GM21381 (cell line): ENCODE data around the gene TACSTD2.
"Not testable (repeated sequence)": the region's sequence is repeated elsewhere in the genome, so short reads cannot be mapped to it uniquely, and the experiment has no call there.

Experiments used
- ATAC-seq: cut with Tn5 transposase; IDR thresholded peaks from one replicate; pipeline ENCODE4 v1.9.1; 2021; ENCODE audit warnings: mild to moderate bottlenecking, moderate library complexity; ENCODE audit not compliant: unreplicated experiment

Gene TACSTD2

GRCh38 chr1:58576727-58577653 lies at the start of gene TACSTD2:
Gene TACSTD2, minus strand, starts transcription at chr1:58577252. Its CDS starts 96 bp downstream, at chr1:58577156.
- no peak for ATAC-seq

GRCh38 chr1:58626293-58626692 lies 49.2 kb upstream of the TACSTD2 start:
- no peak for ATAC-seq

GRCh38 chr1:58623259-58623658 lies 46.2 kb upstream of the TACSTD2 start:
- ATAC-seq, result not testable (repeated sequence)

- no peak for ATAC-seq
These were observed 45.5 kb upstream of the TACSTD2 start for GRCh38 chr1:58622571-58622970.

- no peak for ATAC-seq
These were observed 44.3 kb upstream of the TACSTD2 start for GRCh38 chr1:58621391-58621790.

GRCh38 chr1:58620926-58621325 lies 43.9 kb upstream of the TACSTD2 start:
- ATAC-seq, result no peak

GRCh38 chr1:58620259-58620658 lies 43.2 kb upstream of the TACSTD2 start:
- ATAC-seq, result no peak

GRCh38 chr1:58619286-58620054 lies 42.4 kb upstream of the TACSTD2 start:
- no peak for ATAC-seq

GRCh38 chr1:58618303-58618702 lies 41.3 kb upstream of the TACSTD2 start:
- ATAC-seq, result no peak

GRCh38 chr1:58611861-58612385 lies 34.9 kb upstream of the TACSTD2 start:
- ATAC-seq, result no peak

- ATAC-seq, result no peak
These were observed 31.9 kb upstream of the TACSTD2 start for GRCh38 chr1:58608945-58609344.

GRCh38 chr1:58608297-58608696 lies 31.2 kb upstream of the TACSTD2 start:
- ATAC-seq, result no peak

GRCh38 chr1:58607391-58607790 lies 30.3 kb upstream of the TACSTD2 start:
- ATAC-seq, result no peak

- not testable (repeated sequence) for ATAC-seq
These were observed 24.9 kb upstream of the TACSTD2 start for GRCh38 chr1:58601921-58602320.

GRCh38 chr1:58597996-58598395 lies 20.9 kb upstream of the TACSTD2 start:
- no peak for ATAC-seq

GRCh38 chr1:58597076-58597475 lies 20.0 kb upstream of the TACSTD2 start:
- ATAC-seq, result no peak

- no peak for ATAC-seq
These were observed 19.6 kb upstream of the TACSTD2 start for GRCh38 chr1:58596631-58597052.

GRCh38 chr1:58594546-58594945 lies 17.5 kb upstream of the TACSTD2 start:
- ATAC-seq, result no peak

- ATAC-seq, result no peak
These were observed 15.6 kb upstream of the TACSTD2 start for GRCh38 chr1:58592522-58593134.

GRCh38 chr1:58591806-58592205 lies 14.8 kb upstream of the TACSTD2 start:
- no peak for ATAC-seq

GRCh38 chr1:58590019-58590418 lies 13.0 kb upstream of the TACSTD2 start:
- no peak for ATAC-seq
